HG03196 (cell line): ENCODE results near the gene RAB20.

Source experiments
- ATAC-seq: cut with Tn5 transposase; IDR thresholded peaks from one replicate; pipeline ENCODE4 v1.9.1; 2021; ENCODE audit not compliant: unreplicated experiment

Gene RAB20

GRCh38 chr13:110531671-110532083 is 29.8 kb downstream of the RAB20 start:
- no peak for ATAC-seq

- no peak for ATAC-seq
Observed at GRCh38 chr13:110531100-110531499, 30.4 kb downstream of the RAB20 start.

- no peak for ATAC-seq
Observed at GRCh38 chr13:110529522-110530311, 31.8 kb downstream of the RAB20 start.

- ATAC-seq, result no peak
Observed at GRCh38 chr13:110528911-110529310, 32.6 kb downstream of the RAB20 start.

GRCh38 chr13:110528371-110528770 is 33.2 kb downstream of the RAB20 start:
- no peak for ATAC-seq

GRCh38 chr13:110525328-110526319 is 35.9 kb downstream of the RAB20 start:
- ATAC-seq, result peak; percentile 81

- ATAC-seq, result no peak
Observed at GRCh38 chr13:110524541-110525257, 36.8 kb downstream of the RAB20 start.

GRCh38 chr13:110523838-110524540 is 37.5 kb downstream of the RAB20 start:
- ATAC-seq, result no peak

- ATAC-seq, result no peak
Observed at GRCh38 chr13:110523180-110523579, 38.3 kb downstream of the RAB20 start.

GRCh38 chr13:110522721-110523120 is 38.8 kb downstream of the RAB20 start:
- no peak for ATAC-seq

- no peak for ATAC-seq
Observed at GRCh38 chr13:110521946-110522345, 39.6 kb downstream of the RAB20 start.

GRCh38 chr13:110521296-110521680 is 40.2 kb downstream of the RAB20 start:
- no peak for ATAC-seq

- ATAC-seq, result no peak
Observed at GRCh38 chr13:110520431-110521295, 40.9 kb downstream of the RAB20 start.

GRCh38 chr13:110519506-110519905 is 42.0 kb downstream of the RAB20 start:
- no peak for ATAC-seq

- ATAC-seq, result no peak
Observed at GRCh38 chr13:110519046-110519445, 42.5 kb downstream of the RAB20 start.

- ATAC-seq, result no peak
Observed at GRCh38 chr13:110518571-110518970, 43.0 kb downstream of the RAB20 start.

GRCh38 chr13:110518226-110518525 is 43.3 kb downstream of the RAB20 start:
- ATAC-seq, result no peak

- ATAC-seq, result no peak
Observed at GRCh38 chr13:110517505-110518225, 43.9 kb downstream of the RAB20 start.

- no peak for ATAC-seq
Observed at GRCh38 chr13:110516500-110516899, 45.0 kb downstream of the RAB20 start.
